Glutamatergic neuron (in vitro differentiated cells): ENCODE results near the gene TMEM119. TPM values are rescaled to one million over a fixed set of nuclear protein-coding genes. Genes with fewer than 3 reads are reported as not detected.

Experiments used
- DNase-seq: peaks from one replicate; pipeline ENCODE4 v3.0.0; 2022
- H3K27ac Mint-ChIP-seq: one replicate; pipeline ENCODE4 v1.8.0; 2020; ENCODE audit warnings: mild to moderate bottlenecking, mixed read lengths, inconsistent platforms; ENCODE audit not compliant: unreplicated experiment
- H3K27me3 Mint-ChIP-seq: one replicate; pipeline ENCODE4 v1.8.0; 2020; ENCODE audit warnings: mild to moderate bottlenecking, moderate library complexity, mixed read lengths, inconsistent platforms; ENCODE audit not compliant: unreplicated experiment
- H3K36me3 Mint-ChIP-seq: one replicate; pipeline ENCODE4 v1.8.0; 2020; ENCODE audit warnings: mild to moderate bottlenecking, mixed read lengths, inconsistent platforms; ENCODE audit not compliant: unreplicated experiment
- H3K4me1 Mint-ChIP-seq: one replicate; pipeline ENCODE4 v1.8.0; 2020; ENCODE audit warnings: mild to moderate bottlenecking, low read depth, mixed read lengths, inconsistent platforms; ENCODE audit not compliant: unreplicated experiment
- H3K4me3 Mint-ChIP-seq: one replicate; pipeline ENCODE4 v1.8.0; 2020; ENCODE audit warnings: mild to moderate bottlenecking, mixed read lengths, inconsistent platforms; ENCODE audit not compliant: unreplicated experiment
- H3K9me3 Mint-ChIP-seq: one replicate; pipeline ENCODE4 v1.8.0; 2020; ENCODE audit warnings: mild to moderate bottlenecking, moderate library complexity, mixed read lengths, inconsistent platforms; ENCODE audit not compliant: unreplicated experiment
- total RNA-seq: library from RNA; stranded (reverse); fragmentation: NEBNext Ultra II Directional; extraction: Animal tissue kit (Norgen Biotek cat#: 25700); gene quantifications from one replicate; pipeline ENCODE4 v1.2.1, GENCODE V29; 2021; ENCODE audit not compliant: unreplicated experiment
- TF ChIP-seq, protein P1 (sequence below): fragments of 200-600 bp; sonication (generic); IDR thresholded peaks from one replicate; pipeline ENCODE4 v1.5.0; 2021; ENCODE audit not compliant: partially characterized antibody, unreplicated experiment

Gene TMEM119
- total RNA-seq, 1 donor from 2014 or later: 0.15 TPM

DNA sequence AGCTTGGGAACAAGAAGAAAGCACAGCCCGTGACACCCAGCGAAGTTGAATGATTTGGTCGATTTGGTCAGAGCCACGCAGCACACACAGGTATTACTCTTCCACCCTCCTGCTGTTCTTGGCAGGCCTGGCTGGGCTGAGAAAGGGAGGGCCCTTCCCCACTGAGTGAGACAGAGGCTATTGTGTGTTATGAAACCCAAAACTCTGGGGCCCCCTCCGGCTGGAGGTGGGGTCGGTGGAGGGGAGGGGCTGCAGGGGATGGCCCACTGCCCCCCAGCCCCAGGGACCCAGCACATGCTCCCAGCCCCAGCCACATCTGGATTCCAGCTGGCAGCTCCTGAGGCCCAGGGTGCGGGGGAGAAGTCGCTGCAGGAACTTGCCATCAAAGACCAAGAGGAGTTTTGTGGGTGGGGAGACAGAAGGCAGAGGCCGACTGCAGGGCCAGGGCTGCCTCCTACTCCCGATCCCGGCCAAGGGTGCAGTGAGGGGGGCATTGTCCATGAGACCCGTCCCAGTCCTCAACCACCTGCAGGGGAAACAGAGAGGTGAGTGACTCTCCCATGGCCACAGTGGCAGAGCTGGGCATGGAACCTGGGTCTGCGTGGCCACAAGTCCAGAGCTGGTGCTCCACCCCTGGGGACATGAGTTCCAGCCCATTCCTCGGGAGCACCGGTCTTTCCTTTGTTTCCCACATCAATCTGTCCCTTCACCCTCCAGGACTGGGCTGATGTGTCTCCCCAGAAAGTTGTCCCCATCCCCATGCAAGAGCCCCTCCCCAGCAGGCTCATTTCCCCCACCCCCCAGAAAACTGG is 8.7 kb downstream of the TMEM119 start:
- H3K27me3 Mint-ChIP-seq: peaks cover 4% of the 10 kb centered on the region
- H3K36me3 Mint-ChIP-seq: no peaks in the 10 kb centered on the region
- no peak overlapping the region for H3K4me3 Mint-ChIP-seq
- peaks cover 6% of the 10 kb centered on the region for H3K9me3 Mint-ChIP-seq
- TF ChIP-seq, protein P1, sequence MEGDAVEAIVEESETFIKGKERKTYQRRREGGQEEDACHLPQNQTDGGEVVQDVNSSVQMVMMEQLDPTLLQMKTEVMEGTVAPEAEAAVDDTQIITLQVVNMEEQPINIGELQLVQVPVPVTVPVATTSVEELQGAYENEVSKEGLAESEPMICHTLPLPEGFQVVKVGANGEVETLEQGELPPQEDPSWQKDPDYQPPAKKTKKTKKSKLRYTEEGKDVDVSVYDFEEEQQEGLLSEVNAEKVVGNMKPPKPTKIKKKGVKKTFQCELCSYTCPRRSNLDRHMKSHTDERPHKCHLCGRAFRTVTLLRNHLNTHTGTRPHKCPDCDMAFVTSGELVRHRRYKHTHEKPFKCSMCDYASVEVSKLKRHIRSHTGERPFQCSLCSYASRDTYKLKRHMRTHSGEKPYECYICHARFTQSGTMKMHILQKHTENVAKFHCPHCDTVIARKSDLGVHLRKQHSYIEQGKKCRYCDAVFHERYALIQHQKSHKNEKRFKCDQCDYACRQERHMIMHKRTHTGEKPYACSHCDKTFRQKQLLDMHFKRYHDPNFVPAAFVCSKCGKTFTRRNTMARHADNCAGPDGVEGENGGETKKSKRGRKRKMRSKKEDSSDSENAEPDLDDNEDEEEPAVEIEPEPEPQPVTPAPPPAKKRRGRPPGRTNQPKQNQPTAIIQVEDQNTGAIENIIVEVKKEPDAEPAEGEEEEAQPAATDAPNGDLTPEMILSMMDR: no peak
- peaks cover 16% of the 10 kb centered on the region for H3K4me1 Mint-ChIP-seq
- peak overlapping the region; percentile 64 for H3K27ac Mint-ChIP-seq
- no peak for DNase-seq

DNA sequence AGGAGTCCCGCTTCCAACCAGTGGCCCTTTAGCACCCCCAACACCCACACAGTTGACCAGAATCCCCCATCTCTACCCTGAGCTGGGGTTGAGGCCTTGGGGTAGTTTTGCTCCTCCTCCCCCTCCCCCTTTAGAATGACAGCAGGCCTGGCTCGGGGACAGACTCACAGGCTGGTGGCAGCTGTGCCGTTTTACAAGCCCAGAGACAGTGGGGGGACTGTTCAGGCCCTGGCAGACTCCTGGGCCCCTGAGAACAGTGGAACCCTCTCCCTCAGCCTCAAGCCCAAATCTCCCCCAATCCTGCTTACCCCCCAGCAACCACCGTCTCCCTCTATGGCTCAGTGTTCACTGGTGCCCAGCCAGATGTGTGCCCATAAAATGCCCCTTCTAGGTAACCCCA is 10.1 kb downstream of the TMEM119 start:
- Mint-ChIP-seq H3K36me3 (no peaks in the 10 kb centered on the region), H3K4me3 (peak overlapping the region; percentile 34), H3K4me1 (peaks cover 23% of the 10 kb centered on the region), H3K27me3 (peaks cover 4% of the 10 kb centered on the region), H3K27ac (peak overlapping the region; percentile 52), H3K9me3 (peaks cover 6% of the 10 kb centered on the region)
- DNase-seq: no peak
- TF ChIP-seq, protein P1: no peak

- H3K27me3 Mint-ChIP-seq: peaks cover 4% of the 10 kb centered on the region
- peaks cover 6% of the 10 kb centered on the region for H3K9me3 Mint-ChIP-seq
- no peaks in the 10 kb centered on the region for H3K36me3 Mint-ChIP-seq
- H3K4me1 Mint-ChIP-seq: peaks cover 23% of the 10 kb centered on the region
- DNase-seq: no peak
- TF ChIP-seq, protein P1: no peak
- no peak overlapping the region for H3K4me3 Mint-ChIP-seq
- H3K27ac Mint-ChIP-seq: no peak overlapping the region
These were observed 11.6 kb downstream of the TMEM119 start for GRCh38 chr12:108586306-108586705.

GRCh38 chr12:108585864-108586263 is 12.0 kb downstream of the TMEM119 start:
- no peaks in the 10 kb centered on the region for H3K36me3 Mint-ChIP-seq
- peaks cover 4% of the 10 kb centered on the region for H3K27me3 Mint-ChIP-seq
- H3K4me1 Mint-ChIP-seq: peaks cover 23% of the 10 kb centered on the region
- no peak overlapping the region for H3K27ac Mint-ChIP-seq
- H3K9me3 Mint-ChIP-seq: peaks cover 6% of the 10 kb centered on the region
- DNase-seq: no peak
- H3K4me3 Mint-ChIP-seq: no peak overlapping the region
- TF ChIP-seq, protein P1: no peak

DNA sequence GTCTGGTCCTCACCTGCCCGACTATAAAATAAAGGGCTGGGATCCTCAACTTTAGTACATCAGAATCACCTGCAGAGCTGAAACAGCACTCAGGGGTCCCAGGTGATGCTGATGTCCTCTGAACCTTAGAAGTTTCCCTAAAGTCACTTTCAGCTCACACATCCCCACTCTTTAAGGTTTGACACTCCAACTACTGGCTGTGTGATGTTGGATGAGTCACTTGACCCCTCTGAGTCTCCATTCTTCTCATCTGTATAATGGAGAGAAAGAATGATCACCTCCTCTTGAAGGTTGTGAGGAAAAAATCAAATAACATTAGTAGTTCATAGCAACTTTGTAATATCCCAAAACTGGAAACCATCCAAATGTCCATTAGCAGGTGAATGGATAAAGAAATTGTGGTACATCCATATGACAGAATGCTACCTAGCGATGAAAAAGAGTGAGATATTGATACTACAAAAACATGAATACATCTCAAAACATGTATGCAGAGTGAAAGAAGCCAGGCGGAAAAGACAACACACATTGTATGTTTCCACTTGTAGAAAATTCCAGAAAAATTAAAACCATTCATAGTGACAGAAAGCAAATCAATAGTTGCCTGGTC is 13.3 kb downstream of the TMEM119 start:
- Mint-ChIP-seq H3K27me3 (peaks cover 2% of the 10 kb centered on the region), H3K27ac (no peak overlapping the region), H3K36me3 (no peaks in the 10 kb centered on the region), H3K9me3 (peaks cover 6% of the 10 kb centered on the region), H3K4me1 (peaks cover 23% of the 10 kb centered on the region), H3K4me3 (peak overlapping the region; percentile 14)
- DNase-seq: no peak
- TF ChIP-seq, protein P1: no peak
